ENCODE data around the gene EEF1A1. TPM values are rescaled to one million over a fixed set of nuclear protein-coding genes. Genes with fewer than 3 reads are reported as not detected.
A peak's percentile ranks its signal among the peaks of the same experiment; 100 is the strongest.

Gene EEF1A1
- total and polyA plus RNA-seq, 2 of the 8 experiments (the other 6 are each of a cell fraction or from before 2014, with no cell fraction given) = 13,823 to 13,927 TPM

DNA sequence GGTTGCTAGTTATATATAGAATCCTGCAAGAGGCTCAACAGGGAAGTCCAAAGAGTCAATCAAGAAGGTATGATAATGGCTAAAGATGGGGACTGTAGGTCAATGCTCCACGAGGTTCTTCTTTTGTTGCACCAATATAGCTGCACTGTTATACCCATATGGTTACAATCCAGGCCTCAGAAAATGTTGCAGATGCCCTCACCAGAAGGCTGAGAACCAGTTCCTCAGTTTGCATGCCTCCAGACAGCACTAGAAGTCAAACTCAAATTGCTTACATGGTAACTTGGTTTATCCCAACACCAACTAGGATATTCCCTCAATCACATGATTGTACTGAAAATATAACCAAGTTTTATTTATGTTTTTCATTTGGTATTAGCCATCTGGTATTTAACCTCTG, 12.1 kb downstream of the EEF1A1 start:
- Histone ChIP-seq H3K27me3 (replicated peaks in 1 of 4; ENCODE audit: control insufficient read depth in 3 of 4, extremely low read depth in 1 of 4, insufficient read depth in 3 of 4, low read length in 3 of 4) (no peaks in the 10 kb centered on the region), H4K5ac (ENCODE audit: insufficient read length, low read depth, low read length) (no peak overlapping the region), H3K4me2 (ENCODE audit: insufficient read depth in 1 of 2, low read depth in 2 of 2, low read length in 2 of 2) (no peak overlapping the region), H3K23ac (ENCODE audit: insufficient read length) (no peak overlapping the region), H3K27ac (ENCODE audit: low read depth, low read length) (no peak overlapping the region), H4K8ac (ENCODE audit: extremely low read depth, insufficient read depth, low read length) (no peak overlapping the region), H2BK12ac (ENCODE audit: low read depth, low read length) (no peak overlapping the region), H2AFZ (ENCODE audit: low read length) (no peak overlapping the region), H3K14ac (ENCODE audit: insufficient read length) (no peak overlapping the region), H2AK5ac (ENCODE audit: low read depth, low read length) (no peak overlapping the region), H2BK120ac (replicated peaks; ENCODE audit: low read depth, low read length) (no peak overlapping the region), H3K9me3 (ENCODE audit: insufficient read depth in 2 of 2, low read depth in 1 of 2, low read length in 1 of 2) (no peaks in the 10 kb centered on the region), H3K36me3 (ENCODE audit: control insufficient read depth in 2 of 4, insufficient read depth in 4 of 4, low read length in 3 of 4) (peaks cover 0 to 2% (median 0%) of the 10 kb centered on the region in 4 experiments; a peak in 1 of 8 replicates), H3K9ac (replicated peaks in 1 of 4; ENCODE audit: extremely low read depth in 1 of 4, low read depth in 3 of 4, low read length in 3 of 4) (no peak overlapping the region), H4K91ac (replicated peaks; ENCODE audit: insufficient read length, low read length) (no peak overlapping the region), H3K18ac (ENCODE audit: extremely low read depth, low read length) (no peak overlapping the region), H3K56ac (replicated peaks; ENCODE audit: insufficient read length, low read depth, low read length) (no peak overlapping the region), H3K79me2 (ENCODE audit: control insufficient read depth in 1 of 2, insufficient read depth in 2 of 2, low read length in 2 of 2) (no peaks in the 10 kb centered on the region), H2BK15ac (ENCODE audit: low read length) (no peak overlapping the region), H4K20me1 (replicated peaks in 1 of 2; ENCODE audit: control insufficient read depth in 1 of 2, insufficient read depth in 2 of 2, low read length in 2 of 2) (no peaks in the 10 kb centered on the region), H3K79me1 (ENCODE audit: low read depth, low read length) (no peaks in the 10 kb centered on the region), H2BK5ac (ENCODE audit: low read depth, low read length) (no peak overlapping the region), H3K23me2 (ENCODE audit: low read depth, low read length) (no peaks in the 10 kb centered on the region), H3K4ac (replicated peaks; ENCODE audit: insufficient read length, low read depth, low read length) (no peak overlapping the region), H2BK20ac (ENCODE audit: low read length) (no peak overlapping the region), H3K4me3 (ENCODE audit: extremely low read depth in 1 of 4, insufficient read depth in 2 of 4, low read depth in 3 of 4, low read length in 4 of 4) (no peak overlapping the region), H3K4me1 (replicated peaks in 1 of 4; ENCODE audit: control insufficient read depth in 3 of 4, insufficient read depth in 4 of 4, low read length in 3 of 4) (no peaks in the 10 kb centered on the region)
- POLR2A ChIA-PET (ENCODE audit: partially characterized antibody) = interaction anchor here (0.6 to 27.5 kb wide), 7 partner anchors 11 to 436 kb away, joined by 3 to 1482 read pairs (median 179); partner anchors contain the start of genes EEF1A1 and MTO1
- TF ChIP-seq POLR2AphosphoS5 (IDR thresholded peaks at IDR 0.05; ENCODE audit: low read depth, low read length) (peak; percentile 87; the same call in 1 of the 2 replicates), POLR2A (IDR thresholded peaks at IDR 0.05; ENCODE audit: control extremely low read depth in 1 of 2, low read depth in 2 of 2, low read length in 2 of 2) (peak in 1 of 2 experiments; percentile 81; a peak in 1 of 3 replicates)
- TF ChIP-seq, protein P1, sequence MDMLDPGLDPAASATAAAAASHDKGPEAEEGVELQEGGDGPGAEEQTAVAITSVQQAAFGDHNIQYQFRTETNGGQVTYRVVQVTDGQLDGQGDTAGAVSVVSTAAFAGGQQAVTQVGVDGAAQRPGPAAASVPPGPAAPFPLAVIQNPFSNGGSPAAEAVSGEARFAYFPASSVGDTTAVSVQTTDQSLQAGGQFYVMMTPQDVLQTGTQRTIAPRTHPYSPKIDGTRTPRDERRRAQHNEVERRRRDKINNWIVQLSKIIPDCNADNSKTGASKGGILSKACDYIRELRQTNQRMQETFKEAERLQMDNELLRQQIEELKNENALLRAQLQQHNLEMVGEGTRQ (IDR thresholded peaks at IDR 0.05; ENCODE audit: low read length) = no peak
- no peak for DNase-seq (ENCODE audit: low read depth in 1 of 2, low spot score in 2 of 2)
- 91% methylated on average over 1 of the region's 1 CpG; no CpG with 5 or more reads in 1 of the 2 experiments for WGBS, 2 experiments (ENCODE audit: extremely low coverage in 1 of 2, insufficient coverage in 1 of 2, insufficient read length in 1 of 2, insufficient replicate concordance in 2 of 2, low coverage in 1 of 2, low lambda C conversion rate in 2 of 2, missing lambda C conversion rate in 1 of 2)
- FAIRE-seq = no peak
- CTCF ChIA-PET (ENCODE audit: partially characterized antibody) = interaction anchor here (0.6 to 1.9 kb wide), 5 partner anchors 9 to 220 kb away, joined by 3 to 4 read pairs (median 4); no protein-coding TSS in a partner anchor
